ENCODE results near the gene LAMC1. TPM values are rescaled to one million over a fixed set of nuclear protein-coding genes. Genes with fewer than 3 reads are reported as not detected.
"Not testable (repeated sequence)": the region's sequence is repeated elsewhere in the genome, so short reads cannot be mapped to it uniquely, and the experiment has no call there.

Gene LAMC1
- total RNA-seq, 1 experiment from 2014 or later = 61.2 TPM

- POLR2A ChIA-PET = no interaction called here
- CTCF ChIA-PET = no interaction called here
- no TSS peak for BruUV-seq (replicated peaks)
- Histone ChIP-seq H3K9me2 (ENCODE audit: insufficient read depth) (no peaks in the 10 kb centered on the region), H3K27ac (ENCODE audit: low read depth, low read length) (no peak overlapping the region), H3K36me3 (ENCODE audit: control insufficient read depth in 1 of 2, insufficient read depth in 2 of 2, low read length in 2 of 2) (no peaks in the 10 kb centered on the region), H3K9ac (ENCODE audit: low read length) (no peak overlapping the region), H3K9me3 (ENCODE audit: control insufficient read depth in 1 of 2, insufficient read depth in 1 of 2, low read depth in 1 of 2, low read length in 2 of 2) (no peaks in the 10 kb centered on the region), H3K4me3 (replicated peaks in 1 of 2; ENCODE audit: low read depth in 1 of 2, low read length in 2 of 2) (no peak overlapping the region), H3K79me2 (ENCODE audit: insufficient read depth, low read length) (no peaks in the 10 kb centered on the region), H3K4me1 (ENCODE audit: control insufficient read depth in 1 of 2, insufficient read depth in 2 of 2, low read length in 2 of 2) (no peaks in the 10 kb centered on the region), H3K27me3 (ENCODE audit: insufficient read depth, low read length) (no peaks in the 10 kb centered on the region), H2AFZ (ENCODE audit: low read depth, low read length, poor library complexity, severe bottlenecking) (no peak overlapping the region), H3K4me2 (ENCODE audit: low read length) (no peak overlapping the region), H4K20me1 (ENCODE audit: insufficient read depth) (no peaks in the 10 kb centered on the region)
- no peak for DNase-seq (ENCODE audit: low read depth, low spot score)
- no peak for ATAC-seq
- RAD21 ChIA-PET (ENCODE audit: low non-redundant PET in 1 of 2, low total read pairs in 2 of 2, uncharacterized antibody in 2 of 2, unreplicated experiment in 2 of 2) = interaction anchor here in 1 of 2 experiments (1.1 kb wide), 1 partner anchor 187 kb away, joined by 4 read pairs; no protein-coding TSS in a partner anchor
- TF ChIP-seq EZH2phosphoT487 (IDR thresholded peaks at IDR 0.05; ENCODE audit: borderline replicate concordance) (no peak), POLR2A (IDR thresholded peaks at IDR 0.05; ENCODE audit: borderline replicate concordance, extremely low read depth, insufficient read depth, insufficient read length) (no peak), POLR2AphosphoS5 (IDR thresholded peaks at IDR 0.05; ENCODE audit: low read depth, low read length) (no peak), ZBTB33 (IDR thresholded peaks at IDR 0.05; ENCODE audit: extremely low read depth, insufficient replicate concordance, low read length) (no peak), MAX (IDR thresholded peaks at IDR 0.05) (no peak), SRF (IDR thresholded peaks at IDR 0.05; ENCODE audit: low read depth) (no peak), ZFX (IDR thresholded peaks at IDR 0.05) (no peak), EGR1 (IDR thresholded peaks at IDR 0.05; ENCODE audit: low read depth) (no peak), SP1 (IDR thresholded peaks at IDR 0.05; ENCODE audit: low read depth) (no peak), REST (IDR thresholded peaks at IDR 0.05; ENCODE audit: low read depth) (no peak), ATF3 (IDR thresholded peaks at IDR 0.05) (no peak), YY1 (IDR thresholded peaks at IDR 0.05; ENCODE audit: extremely low read depth, insufficient replicate concordance, low read depth, low read length) (no peak), JUND (IDR thresholded peaks at IDR 0.05) (no peak), RAD21 (IDR thresholded peaks at IDR 0.05; ENCODE audit: low read depth) (no peak)
- intact Hi-C loops (cut with micrococcal nuclease) = no loop called here
These were observed 126.1 kb downstream of the LAMC1 start for GRCh38 chr1:183149273-183149672.

GRCh38 chr1:183150032-183150431, 126.8 kb downstream of the LAMC1 start:
- H3K9me3 ChIP-seq (ENCODE audit: control insufficient read depth in 1 of 2, insufficient read depth in 1 of 2, low read depth in 1 of 2, low read length in 2 of 2); H3K4me3 ChIP-seq (replicated peaks in 1 of 2; ENCODE audit: low read depth in 1 of 2, low read length in 2 of 2); H3K9ac ChIP-seq (ENCODE audit: low read length); H3K4me1 ChIP-seq (ENCODE audit: control insufficient read depth in 1 of 2, insufficient read depth in 2 of 2, low read length in 2 of 2); CTCF ChIA-PET; H3K36me3 ChIP-seq (ENCODE audit: control insufficient read depth in 1 of 2, insufficient read depth in 2 of 2, low read length in 2 of 2); BruUV-seq (replicated peaks); POLR2A ChIA-PET; H2AFZ ChIP-seq (ENCODE audit: low read depth, low read length, poor library complexity, severe bottlenecking); H3K4me2 ChIP-seq (ENCODE audit: low read length); ATAC-seq; DNase-seq (ENCODE audit: low read depth, low spot score); H4K20me1 ChIP-seq (ENCODE audit: insufficient read depth); H3K27me3 ChIP-seq (ENCODE audit: insufficient read depth, low read length); H3K27ac ChIP-seq (ENCODE audit: low read depth, low read length); H3K79me2 ChIP-seq (ENCODE audit: insufficient read depth, low read length); H3K9me2 ChIP-seq (ENCODE audit: insufficient read depth); intact Hi-C loops (cut with micrococcal nuclease): not testable (repeated sequence)
- RAD21 ChIA-PET (ENCODE audit: low non-redundant PET in 1 of 2, low total read pairs in 2 of 2, uncharacterized antibody in 2 of 2, unreplicated experiment in 2 of 2) = interaction anchor here in 1 of 2 experiments (1.1 kb wide), 1 partner anchor 187 kb away, joined by 4 read pairs; no protein-coding TSS in a partner anchor

Data from HCT116 (cell line).